Pons (tissue), 1 donor: ENCODE data around the gene TXNRD2.

ENCODE experiments used
- DNase-seq: peaks from one replicate; pipeline ENCODE4 v3.0.0-alpha.2; 2016; ENCODE audit warnings: low spot score

The TXNRD2 gene

DNA sequence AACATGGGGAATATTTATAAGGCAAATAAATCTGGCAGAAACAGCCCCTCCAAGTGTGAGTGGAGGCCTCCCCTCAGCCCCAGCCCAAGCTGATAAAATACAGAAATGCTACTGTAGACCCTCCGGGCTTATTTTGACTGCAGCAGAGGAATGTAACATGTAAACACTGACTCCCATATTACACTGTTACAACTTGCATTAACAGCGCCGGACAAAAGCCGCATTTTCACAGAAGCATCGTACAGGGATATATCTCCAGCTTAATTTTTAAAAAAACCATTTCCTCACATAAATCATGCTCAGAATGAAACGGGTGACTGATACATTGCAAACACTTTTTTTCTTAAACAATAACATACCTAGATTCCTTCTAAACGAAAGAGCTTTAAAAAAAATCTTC, 36.7 kb downstream of the TXNRD2 start:
- DNase-seq, result no peak

DNA sequence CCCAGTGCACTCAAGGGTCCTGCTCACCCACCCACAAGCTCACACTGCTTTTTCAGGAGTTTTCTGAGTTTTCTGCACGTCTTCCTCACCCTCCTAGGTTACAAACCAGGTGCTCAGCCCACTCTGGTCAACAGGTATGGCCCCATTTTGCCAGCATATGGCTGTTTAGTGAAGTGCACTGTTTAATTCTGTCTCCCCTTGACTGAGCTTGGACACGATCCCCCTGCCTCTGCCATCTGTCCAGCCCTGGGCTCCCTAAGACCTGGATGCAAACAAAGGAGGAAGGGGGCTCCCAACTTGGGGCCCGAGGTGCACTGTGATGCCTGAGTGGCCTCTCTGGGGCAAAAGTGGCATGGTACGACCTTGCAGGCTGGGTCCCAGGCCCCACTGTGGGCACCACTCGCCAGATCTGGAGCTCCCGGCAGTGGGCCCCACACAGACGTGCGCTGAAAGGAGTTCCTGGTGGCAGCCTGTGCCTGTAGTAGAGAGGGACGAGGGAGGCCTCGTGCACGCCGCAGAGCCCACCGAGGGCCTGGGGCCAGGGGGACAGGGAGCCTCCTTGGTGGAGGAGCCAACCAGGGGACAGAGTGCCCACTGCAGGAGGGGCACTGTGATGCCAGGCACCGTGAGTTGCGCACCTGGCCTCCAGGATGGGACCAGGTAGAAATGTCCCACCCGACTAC, 37.3 kb downstream of the TXNRD2 start:
- no peak for DNase-seq

DNA sequence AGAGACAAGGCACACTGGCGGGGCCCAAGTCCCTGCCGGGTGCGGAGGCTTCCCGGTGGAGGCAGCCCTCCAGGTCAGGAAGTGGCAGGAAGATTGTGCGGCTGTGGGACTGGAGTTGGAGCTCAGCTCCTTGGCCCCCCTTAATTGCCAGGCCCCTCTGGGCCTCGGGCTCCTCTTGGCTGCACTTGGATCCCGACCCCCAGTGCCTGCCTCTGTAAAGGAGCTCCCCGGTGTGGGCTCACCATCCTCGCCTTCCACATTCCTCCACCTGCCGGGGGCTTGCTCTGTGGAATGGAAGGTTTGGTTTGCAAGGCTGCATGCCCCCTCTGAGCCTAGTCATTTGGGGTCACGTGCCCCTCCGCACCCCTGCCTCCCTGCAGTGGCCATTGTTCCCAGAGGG, 38.1 kb downstream of the TXNRD2 start:
- no peak for DNase-seq

DNA sequence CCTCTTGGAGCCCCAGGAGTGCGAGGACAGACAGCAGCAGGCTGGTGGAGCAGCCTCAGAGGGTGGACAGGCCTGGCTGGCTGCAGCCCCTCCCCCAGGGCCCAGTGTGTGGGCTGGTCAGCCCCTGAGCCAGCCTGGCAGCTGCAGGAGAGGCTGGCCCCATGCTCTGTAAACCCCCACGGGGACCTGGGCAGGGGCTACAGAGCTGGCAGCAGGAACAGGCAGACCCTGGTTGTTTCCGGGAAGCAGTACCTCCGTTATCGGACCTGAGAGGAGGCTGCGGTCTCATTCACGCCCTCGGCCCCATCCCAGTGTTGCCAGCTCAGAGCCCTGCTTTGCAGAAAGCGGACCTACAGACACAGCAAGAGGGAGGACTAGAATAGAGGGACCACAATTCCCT, 38.6 kb downstream of the TXNRD2 start:
- no peak for DNase-seq

DNA sequence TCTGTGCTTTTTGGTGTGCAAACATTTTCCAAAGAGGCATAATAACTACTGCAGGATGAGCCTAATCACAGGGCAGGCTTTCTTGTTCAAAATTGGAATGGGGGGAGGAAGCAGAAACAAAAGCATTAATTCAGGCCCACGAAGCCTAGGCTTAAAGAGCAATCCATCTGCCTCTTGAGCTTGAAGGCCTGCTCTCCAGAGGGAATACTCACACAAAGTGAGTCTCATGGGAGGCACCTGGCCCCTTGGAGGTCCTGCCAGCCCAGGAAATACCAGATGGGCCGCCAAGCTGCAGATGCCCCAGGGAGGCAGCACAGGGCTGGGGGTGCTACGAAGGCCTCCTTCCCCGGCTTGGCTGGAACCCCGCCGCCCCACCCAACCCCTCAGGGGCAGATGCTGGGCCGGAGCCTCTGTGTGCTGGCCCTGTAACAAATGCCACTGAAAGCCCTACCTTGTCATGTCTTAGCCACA, 39.3 kb downstream of the TXNRD2 start:
- DNase-seq, result no peak

DNA sequence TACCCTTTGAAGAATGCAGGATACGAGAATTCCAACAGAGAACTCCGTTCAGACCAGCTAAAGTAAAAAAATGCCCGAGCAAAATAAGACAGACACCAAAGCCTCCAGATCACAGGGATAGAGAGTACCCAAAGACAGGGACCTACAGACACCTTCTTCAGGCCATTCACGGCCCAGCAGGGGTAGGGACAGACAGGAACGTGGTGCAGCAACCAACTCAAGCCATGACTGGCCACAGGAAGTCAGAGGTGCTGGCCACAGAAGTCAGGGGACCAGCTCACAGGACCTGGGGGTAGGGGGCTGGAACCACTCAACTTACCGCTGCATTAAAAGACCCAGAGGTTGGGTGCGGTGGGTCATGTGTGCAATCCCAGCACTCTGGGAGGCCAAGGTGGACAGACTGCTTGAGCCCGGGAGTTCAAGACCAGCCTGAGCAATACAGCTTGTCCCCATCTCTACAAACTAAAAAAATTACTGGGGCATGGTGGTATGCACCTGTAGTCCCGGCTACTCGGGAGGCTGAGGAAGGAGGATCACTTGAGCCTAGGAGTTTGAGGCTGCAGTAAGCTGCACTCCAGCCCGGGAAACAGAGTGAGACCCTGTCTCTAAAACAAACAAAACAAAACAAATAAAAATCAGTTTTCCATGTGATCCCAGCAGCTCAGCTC, 39.9 kb downstream of the TXNRD2 start:
- no peak for DNase-seq

DNA sequence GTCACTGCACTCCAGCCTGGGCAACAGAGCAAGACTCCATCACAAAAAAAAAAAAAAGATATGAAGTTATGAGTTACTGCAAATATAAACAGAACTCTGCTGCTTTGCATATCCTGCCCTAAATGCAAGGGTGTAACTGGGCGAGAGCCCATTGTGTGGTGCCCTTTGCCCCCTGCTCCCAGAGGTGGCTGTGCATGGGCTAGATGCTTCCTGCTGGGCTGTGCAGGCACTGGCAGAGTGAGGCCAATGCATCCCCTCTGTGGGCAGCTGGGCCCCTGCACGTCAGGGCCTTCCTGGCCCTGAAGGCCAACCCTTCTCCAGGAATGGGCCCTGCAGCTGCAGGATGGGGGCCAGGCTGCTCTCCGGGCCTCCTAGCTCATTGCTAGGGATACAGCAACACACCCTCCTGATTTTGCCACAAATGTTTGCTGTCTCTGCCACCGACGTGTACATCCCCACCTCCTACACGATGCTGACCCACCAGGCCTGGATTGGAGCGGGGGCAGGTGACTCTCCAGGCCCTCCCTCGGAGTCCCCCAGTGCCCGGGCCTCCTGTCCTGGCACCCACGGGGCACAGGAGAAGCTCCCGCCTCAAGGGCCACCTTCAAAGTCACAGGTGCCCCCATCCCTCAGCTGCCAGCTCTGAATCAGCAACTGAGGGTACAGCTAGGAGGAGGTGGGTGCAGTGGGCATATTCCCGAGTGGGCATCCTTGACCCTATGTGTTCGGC, 40.7 kb downstream of the TXNRD2 start:
- no peak for DNase-seq

DNA sequence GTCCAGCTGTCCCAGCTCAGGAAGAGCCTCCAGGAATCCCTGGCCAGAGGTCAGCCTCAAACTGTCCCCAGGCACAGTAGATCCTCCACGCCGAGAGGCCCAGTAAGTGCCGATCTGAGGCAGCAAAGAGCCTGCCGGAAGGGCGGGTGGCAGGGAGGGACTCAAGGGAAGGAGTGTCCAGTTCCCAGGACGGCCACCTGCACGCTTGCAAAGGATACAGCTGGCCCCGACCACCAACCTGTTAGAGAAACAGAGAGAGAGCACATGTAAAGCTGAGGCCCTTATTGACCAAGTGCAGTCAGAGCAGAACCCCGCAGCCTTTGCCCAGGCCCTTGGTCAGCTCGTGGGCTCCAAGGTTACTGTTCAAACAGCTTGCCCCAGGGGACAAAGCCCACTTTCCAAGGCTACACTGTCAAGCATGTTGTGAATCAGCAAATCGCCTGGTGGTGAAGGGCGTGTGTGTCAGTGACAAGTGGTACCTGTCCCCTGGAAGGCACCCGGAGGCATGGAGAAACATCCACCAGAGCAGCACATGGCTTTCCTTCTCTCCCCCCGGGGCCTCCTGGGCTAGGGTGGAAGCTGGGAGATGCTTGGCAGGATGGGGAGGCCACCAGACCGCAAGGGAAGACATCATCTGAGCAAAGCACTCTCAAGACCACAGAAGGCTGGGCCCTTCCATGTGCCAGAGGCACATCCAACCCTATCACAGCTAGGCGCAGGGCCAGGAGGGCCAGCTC, 42.6 kb downstream of the TXNRD2 start:
- no peak for DNase-seq

DNA sequence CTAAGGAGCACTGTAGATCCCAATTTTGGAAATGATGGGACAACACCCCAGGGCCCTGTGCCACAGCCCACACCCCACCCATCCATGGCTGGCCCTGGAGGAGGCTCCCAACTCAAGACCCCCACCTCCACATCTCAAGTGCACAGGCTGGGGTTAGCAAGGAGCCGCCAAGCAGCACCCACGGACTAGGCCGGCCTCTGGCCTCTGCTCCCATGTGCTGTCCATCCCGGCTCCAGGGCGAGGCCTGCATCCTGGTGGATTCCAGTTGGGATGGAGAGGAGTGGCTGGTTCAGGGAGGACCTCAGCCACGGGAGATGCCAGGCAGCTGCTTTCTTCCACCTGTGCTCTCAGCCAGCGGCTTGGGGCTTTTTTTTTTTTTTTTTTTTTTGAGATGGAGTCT, 43.5 kb downstream of the TXNRD2 start:
- no peak for DNase-seq

DNA sequence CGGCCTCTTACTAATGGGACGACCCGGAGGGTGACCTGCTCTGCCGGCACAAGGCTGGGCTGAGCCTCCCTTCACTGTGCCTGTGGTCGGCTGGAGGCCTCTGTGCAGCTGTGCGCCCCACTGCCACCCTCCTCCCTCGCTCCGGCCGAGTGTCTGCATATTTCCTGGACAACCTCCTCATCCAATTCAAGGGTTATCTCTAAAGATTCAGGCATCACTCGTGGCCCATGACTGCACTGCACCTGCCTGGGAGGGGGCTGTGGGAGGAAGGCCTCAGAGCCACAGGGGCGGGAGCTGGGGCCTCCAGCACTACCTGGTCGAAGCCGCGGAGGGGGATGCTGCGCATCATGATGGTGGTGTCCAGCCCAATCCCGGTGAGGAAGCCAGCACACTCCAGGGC, 43.9 kb downstream of the TXNRD2 start:
- DNase-seq, result no peak

DNA sequence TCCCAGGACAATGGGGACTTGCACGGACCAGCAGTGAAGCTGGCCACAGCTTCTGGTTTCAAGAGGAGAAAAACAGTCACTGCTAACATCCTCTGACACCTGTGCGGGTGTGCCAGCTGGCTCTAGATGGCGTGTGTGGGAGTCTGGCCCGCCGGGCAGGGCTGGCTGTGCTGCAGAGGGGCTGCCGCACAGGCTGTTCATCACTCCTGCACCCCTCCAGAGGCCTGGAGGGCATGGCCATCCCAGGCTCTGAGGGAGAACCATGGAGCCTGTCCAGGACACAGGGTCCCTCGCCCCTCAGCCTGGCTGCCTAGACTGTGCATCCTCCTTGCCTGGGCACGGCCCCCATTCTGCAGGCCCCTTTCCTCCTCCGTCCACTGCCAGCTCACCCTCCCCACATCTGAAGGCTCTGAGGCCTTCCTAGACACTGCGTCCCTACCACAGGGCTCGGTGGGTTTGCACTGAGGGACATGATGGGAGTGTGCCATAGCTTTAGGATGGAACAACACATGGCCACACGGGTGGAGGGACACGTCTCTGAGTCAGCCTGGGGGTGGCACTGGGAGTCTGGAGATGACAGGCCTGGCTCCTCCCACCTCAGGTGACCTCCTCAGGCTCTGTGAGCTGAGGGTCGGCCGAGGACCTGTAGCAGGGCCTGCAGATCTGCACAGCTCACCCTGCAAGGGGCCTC, 44.8 kb downstream of the TXNRD2 start:
- DNase-seq, result no peak

DNA sequence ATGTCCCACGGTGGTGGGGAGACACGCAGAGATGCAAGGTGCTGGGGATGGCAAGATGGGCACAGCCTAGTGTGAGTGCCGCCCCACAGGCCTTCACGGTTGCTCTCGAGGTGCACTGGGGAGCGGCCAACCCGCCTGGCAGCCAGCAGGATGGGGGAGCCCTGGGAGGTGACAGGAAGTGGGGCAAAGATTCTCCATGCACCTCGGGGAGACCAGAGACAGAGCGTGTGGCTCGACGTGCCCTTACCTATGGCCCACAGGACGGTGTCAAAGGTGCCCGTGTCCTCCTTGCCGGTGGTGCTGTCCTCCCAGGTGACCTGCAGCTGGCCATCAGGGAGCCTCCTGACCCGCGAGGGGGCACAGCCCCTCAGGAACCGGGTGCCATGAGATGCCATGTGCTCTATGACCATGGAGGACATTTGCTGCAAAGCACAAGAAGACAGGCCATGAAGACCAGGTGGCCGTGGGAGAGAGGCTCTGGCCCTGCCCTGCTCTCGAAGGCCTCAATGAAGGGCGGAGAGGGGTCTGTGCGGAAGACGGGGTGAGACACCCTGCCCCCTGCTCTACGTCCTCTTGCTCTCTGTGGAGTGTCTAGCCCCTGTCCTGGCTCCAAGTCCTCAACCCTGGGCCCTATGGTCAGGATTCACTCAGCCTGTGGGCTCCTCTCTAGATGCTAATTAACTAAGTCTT, 46.3 kb downstream of the TXNRD2 start:
- no peak for DNase-seq

DNA sequence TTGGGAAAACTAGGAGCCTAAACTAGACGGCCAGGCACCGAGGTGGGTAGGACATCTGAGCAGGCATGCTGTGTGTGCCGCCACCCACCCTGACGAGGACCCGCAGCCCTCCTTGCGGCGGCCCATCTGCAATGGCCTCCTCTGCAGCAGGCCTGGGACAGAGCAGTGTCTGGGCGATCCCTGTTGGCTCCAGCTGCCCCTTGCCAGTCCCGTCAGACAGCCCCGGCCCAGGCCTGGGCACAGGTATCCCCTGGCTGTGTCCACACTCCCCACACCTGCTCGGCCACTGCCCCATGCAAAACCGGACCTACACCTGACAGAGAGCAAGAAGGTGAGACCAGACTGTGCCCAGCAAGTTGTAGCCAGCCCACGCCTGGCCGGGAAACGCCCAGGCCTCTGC, 48.3 kb downstream of the TXNRD2 start:
- no peak for DNase-seq

DNA sequence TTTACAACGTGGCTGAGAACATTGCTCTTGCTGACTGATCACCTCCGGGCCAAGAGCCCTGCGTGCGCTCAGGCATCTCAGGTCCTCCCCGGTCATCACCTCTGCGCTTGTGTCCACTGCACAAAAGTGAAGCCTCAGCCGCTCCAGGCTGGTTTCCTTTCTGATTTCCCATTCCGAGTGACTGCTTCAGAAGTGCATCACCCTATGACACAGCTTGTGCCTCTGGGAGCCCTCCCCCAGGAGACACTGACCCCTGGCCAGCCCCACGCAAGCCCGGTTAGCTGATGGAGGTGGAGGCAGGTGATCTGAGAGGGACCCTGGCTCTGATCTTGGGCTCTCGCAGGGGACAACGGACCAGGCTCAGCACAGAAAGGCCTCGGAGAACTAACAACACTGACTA, 48.7 kb downstream of the TXNRD2 start:
- DNase-seq, result no peak

DNA sequence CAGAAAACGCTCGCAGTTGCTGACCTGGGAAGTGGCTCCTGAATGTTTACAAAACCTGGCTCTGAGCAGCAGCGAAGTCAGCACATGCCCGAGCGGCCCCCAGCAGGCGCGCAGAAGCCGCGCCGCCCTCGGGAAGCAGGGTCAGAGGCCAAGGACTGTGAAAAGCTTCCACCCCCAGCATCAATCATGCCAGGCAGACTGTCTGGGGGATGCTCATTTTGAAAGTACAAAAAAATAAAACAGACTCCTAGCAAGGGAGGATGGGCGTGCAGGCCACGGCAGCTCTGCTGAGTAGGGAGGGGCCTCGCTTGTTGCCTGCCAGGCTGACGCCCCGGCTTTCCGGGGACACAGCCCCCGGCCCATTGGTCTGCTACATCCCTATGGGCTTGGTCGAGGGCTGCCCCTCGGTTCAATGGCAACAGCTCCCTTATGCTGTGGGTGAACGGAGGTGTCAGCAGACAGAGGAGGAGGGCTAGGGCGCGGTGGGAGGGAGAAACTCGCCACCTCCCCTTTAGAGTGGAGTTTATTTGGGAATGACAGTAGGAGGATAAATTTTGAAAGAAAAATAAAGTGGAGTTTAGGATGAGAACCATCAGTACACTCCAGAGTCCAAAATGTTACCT, 49.2 kb downstream of the TXNRD2 start:
- DNase-seq, result no peak

DNA sequence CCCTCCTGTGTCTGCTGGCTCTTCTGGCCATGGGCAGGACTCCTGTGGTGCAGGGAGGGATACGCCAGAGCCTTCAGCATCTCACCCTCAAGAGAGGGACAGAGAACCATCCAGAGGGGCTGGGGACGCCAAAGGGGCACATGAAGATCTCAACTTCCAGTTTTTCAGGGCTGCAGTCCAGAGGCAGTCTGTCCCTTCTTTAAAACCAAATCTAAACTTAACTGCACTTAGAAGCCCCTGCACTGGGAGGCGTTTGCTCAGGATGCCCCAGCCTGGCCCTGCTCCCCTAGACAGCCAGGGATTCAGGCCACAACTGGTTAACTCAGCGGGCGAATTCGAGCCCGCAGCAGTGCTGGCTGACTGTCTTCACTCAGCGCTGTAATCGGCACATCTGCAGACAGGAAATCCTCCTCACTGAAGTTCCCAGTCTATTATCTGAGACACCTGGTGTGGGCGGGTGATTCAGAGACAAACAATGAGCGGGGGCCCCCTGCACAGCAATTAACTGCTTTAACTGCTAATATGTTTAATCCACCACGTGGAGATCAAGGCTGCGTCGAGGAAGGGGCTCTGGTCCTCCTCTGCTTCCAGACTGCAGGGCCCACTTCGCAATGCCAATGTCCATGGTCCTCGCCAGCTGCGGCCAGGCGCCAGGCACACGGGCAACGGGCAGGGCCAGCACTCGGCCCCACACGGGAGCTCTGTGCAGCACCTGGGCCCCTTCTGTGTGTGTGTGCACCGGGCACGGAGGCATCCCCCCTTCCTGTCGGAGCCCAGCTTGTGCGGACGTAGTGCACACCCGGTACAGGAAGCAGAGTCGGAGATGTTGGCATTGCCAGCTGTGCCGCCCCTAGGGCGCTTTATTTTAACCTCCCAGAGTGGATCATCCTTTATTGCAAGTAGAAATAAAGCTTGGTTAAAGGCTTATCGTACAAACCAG, 50.0 kb downstream of the TXNRD2 start:
- no peak for DNase-seq

DNA sequence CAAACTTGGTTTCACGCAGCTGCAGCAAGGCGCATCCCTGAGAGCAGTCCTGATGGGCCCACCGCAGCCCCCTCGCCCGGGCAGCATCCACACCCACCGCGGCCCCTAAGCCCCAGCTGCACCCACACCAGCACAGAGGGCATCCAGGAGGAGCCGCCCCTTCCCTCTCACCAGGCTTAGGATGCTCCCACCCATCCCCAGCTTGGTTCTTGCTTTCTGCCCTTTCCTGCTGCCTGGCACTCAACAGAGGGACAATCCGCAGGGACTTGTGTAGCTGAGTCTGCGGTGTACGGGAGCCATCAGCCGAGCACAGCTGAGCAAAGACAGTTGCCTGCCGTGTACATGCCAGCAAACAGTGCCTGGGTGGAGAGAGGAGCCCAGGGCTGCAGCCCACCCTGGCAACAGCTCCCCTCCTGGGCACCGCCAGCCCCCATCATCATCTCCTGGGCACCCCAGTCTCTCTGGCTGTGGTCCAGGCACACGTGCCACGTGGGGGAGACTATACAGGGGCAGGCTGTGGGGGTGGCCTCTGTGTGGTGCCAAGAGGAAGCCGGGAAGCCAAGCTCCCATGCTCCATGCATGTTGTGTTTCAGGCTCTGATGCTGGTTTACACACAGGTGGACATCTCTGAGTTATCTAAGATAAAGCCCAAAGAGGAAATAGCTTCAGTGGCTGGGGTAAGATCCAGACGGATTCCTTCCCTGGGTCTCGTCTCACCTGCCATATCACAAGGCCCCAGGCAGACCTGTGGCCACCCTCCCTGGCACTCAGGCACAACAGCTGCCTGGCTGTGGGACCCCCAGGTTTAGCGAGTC, 50.9 kb downstream of the TXNRD2 start:
- no peak for DNase-seq

DNA sequence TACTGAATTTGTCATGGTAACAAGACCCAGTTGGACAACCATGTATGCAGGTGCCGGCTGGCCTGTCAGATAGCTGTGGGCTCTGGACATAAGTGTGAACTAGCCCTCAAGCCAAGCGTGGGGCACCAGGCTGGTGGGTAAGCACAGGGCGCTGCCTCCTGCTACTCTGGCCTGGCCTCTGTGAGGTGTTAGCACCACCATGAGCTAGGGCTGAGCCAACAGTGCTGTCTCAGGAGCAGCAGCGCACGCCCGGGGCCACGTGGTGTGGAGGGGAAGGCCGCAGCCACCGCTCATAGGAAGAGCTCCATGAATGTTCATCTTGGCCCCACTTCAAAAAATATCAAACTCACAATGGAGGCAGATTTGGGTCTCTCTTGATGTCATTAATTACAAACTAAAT, 51.7 kb downstream of the TXNRD2 start:
- no peak for DNase-seq
